Left lung (tissue), 10 donors: ENCODE results near the gene PFDN5. TPM values are rescaled to one million over a fixed set of nuclear protein-coding genes. Genes with fewer than 3 reads are reported as not detected.
A peak's percentile ranks its signal among the peaks of the same experiment; 100 is the strongest.
"Not testable (repeated sequence)": the region's sequence is repeated elsewhere in the genome, so short reads cannot be mapped to it uniquely, and the experiment has no call there.

Source experiments
- ATAC-seq: fragments of 200-7000 bp; cut with Tn5 transposase; one replicate; pipeline ENCODE4 v1.9.1; 2020; ENCODE audit warnings: moderate library complexity
- DNase-seq, 4 donors: peaks; one replicate each; pipeline ENCODE4 v3.0.0-alpha.2; 2013 to 2020
- H3K27ac ChIP-seq, 2 donors: fragments of 200-600 bp; sonication (generic) in 1 of 2; one replicate each; pipeline versions ENCODE4 v1.5.0 to v1.8.0; 2020 to 2021
- H3K27me3 ChIP-seq, 2 donors: fragments of 200-600 bp; sonication (generic) in 1 of 2; one replicate each; pipeline versions ENCODE4 v1.5.0 to v1.8.0; 2020 to 2021
- H3K36me3 ChIP-seq, 2 donors: fragments of 200-600 bp; sonication (generic) in 1 of 2; one replicate each; pipeline versions ENCODE4 v1.5.0 to v1.8.0; 2020 to 2021
- H3K4me1 ChIP-seq, 2 donors: fragments of 200-600 bp; one replicate each; pipeline ENCODE4 v1.8.0; 2021
- H3K4me3 ChIP-seq, 2 donors: fragments of 200-600 bp; sonication (generic) in 1 of 2; one replicate each; pipeline versions ENCODE4 v1.5.0 to v1.8.0; 2020 to 2021; ENCODE audit warnings: mild to moderate bottlenecking in 1 of 2
- H3K9me3 ChIP-seq, 2 donors: fragments of 200-600 bp; sonication (generic) in 1 of 2; one replicate each; pipeline versions ENCODE4 v1.5.0 to v1.8.0; 2020 to 2021
- CTCF ChIP-seq, 2 donors: fragments of 200-600 bp; sonication (generic) in 1 of 2; IDR thresholded peaks; one replicate each; pipeline versions ENCODE4 v1.5.0 to v1.8.0; 2021; ENCODE audit warnings: antibody characterized with exemption in 2 of 2
- intact Hi-C, 2 donors: fragments of 100-400 bp; cut with DNase I; formaldehyde crosslinking; loops; one replicate each; pipeline versions ENCODE4 v1.11.2 to v1.14.2; 2022
- polyA plus RNA-seq, 6 donors: library from polyadenylated mRNA; unstranded; fragments of 120-200 nt; gene quantifications; one replicate each; pipeline ENCODE4 v1.2.1, GENCODE V29; 2013; ENCODE audit not compliant: insufficient read length in 6 of 6
- total RNA-seq, 2 donors: library from RNA; stranded (reverse); fragmentation: NEBNext Ultra II Directional; extraction: Animal tissue kit (Norgen Biotek cat#: 25700); gene quantifications; one replicate each; pipeline ENCODE4 v1.2.1, GENCODE V29; 2021
- donor health status: DM: no; HTN: yes; CAD: no.
- donor health status: DM: no; HTN: no; CAD: no.

PFDN5 gene
- total and polyA plus RNA-seq, 8 donors, result 321 to 800 (median 724) TPM

- intact Hi-C loops, result loop anchor here in 1 of 2 donors (10.0 kb wide), 1 partner anchor 177 kb away; the partner anchor contains the start of genes NPFF and TARBP2
- no peak overlapping the region for H3K27ac ChIP-seq
- H3K27me3 ChIP-seq, result peaks cover 0 to 67% of the 10 kb centered on the region in 2 donors
- no peaks in the 10 kb centered on the region for H3K36me3 ChIP-seq
- DNase-seq (no peak), ATAC-seq (no peak)
- TF ChIP-seq CTCF (IDR thresholded peaks at IDR 0.05), result no peak
- H3K4me3 ChIP-seq, result no peak overlapping the region
- no peaks in the 10 kb centered on the region for H3K9me3 ChIP-seq
- H3K4me1 ChIP-seq, result peaks cover 6 to 26% of the 10 kb centered on the region in 2 donors
Measured at GRCh38 chr12:53328043-53328435, 32.7 kb downstream of the PFDN5 start.

DNA sequence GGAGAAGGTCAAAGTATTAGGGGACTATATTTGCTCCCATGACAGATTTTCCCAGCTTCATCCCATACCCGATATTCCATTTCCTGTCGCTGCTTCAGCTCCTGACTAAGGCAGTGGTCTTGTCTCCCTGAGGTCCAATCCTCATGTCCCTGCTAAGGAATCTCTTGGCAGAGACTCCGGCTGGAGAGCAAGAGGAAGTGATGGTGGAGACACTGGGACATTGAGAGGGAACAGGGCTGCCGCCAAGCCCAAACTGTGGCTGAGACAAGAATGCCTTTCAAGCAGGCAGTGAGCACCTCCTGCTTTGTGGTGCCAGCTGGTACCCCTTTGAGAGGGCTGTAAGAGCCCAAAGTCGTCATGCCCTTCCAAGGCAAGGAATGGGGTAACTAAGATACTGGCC, 35.3 kb downstream of the PFDN5 start:
- no peak overlapping the region for H3K27ac ChIP-seq
- intact Hi-C loops, result no loop called here
- H3K4me1 ChIP-seq, result peaks cover 0 to 7% of the 10 kb centered on the region in 2 donors
- ATAC-seq (no peak), DNase-seq (no peak)
- H3K9me3 ChIP-seq, result no peaks in the 10 kb centered on the region
- peaks cover 0 to 85% of the 10 kb centered on the region in 2 donors for H3K27me3 ChIP-seq
- H3K4me3 ChIP-seq, result no peak overlapping the region
- no peaks in the 10 kb centered on the region for H3K36me3 ChIP-seq
- TF ChIP-seq CTCF (IDR thresholded peaks at IDR 0.05), result no peak

DNA sequence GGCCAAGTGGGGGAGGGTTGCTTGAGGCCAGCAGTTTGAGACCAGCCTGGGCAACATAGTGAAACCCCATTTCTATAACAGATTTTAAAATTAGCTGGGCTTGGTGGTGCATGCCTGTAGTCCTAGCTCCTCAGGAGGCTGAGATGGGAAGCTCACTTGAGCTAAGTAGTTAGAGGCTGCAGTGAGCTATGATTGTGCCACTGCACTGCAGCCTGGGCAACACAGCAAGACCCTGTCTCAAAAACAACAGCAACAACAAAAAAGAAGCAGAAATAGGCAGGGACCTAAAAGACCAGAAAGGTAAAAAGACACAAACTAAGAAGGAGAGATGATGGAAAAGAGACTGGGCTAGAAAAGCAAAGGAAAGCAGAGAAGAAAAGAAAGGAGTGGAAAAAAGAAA, 37.0 kb downstream of the PFDN5 start:
- H3K4me1 ChIP-seq, H3K27ac ChIP-seq, ATAC-seq, H3K4me3 ChIP-seq, H3K9me3 ChIP-seq, H3K36me3 ChIP-seq, DNase-seq, intact Hi-C loops: not testable (repeated sequence)
- peaks cover 0 to 85% of the 10 kb centered on the region in 2 donors for H3K27me3 ChIP-seq

- H3K27me3 ChIP-seq, result peaks cover 0 to 88% of the 10 kb centered on the region in 2 donors
- no peak for ATAC-seq
Measured at GRCh38 chr12:53332744-53333143, 37.4 kb downstream of the PFDN5 start.

GRCh38 chr12:53333289-53333688, 37.9 kb downstream of the PFDN5 start:
- Histone ChIP-seq H3K27ac (no peak overlapping the region), H3K36me3 (no peaks in the 10 kb centered on the region), H3K4me1 (no peaks in the 10 kb centered on the region), H3K27me3 (peaks cover 0 to 88% of the 10 kb centered on the region in 2 donors), H3K4me3 (no peak overlapping the region), H3K9me3 (no peaks in the 10 kb centered on the region)
- ATAC-seq, result no peak
- DNase-seq, result peak in 1 of 4 donors; percentile 26
- intact Hi-C loops, result no loop called here
- no peak for TF ChIP-seq CTCF (IDR thresholded peaks at IDR 0.05)

More at GRCh38 chr12:53332744-53333143, 37.4 kb downstream of the PFDN5 start:
- no peaks in the 10 kb centered on the region for H3K36me3 ChIP-seq
- peak in 1 of 4 donors; percentile 41 for DNase-seq
- no peak overlapping the region for H3K4me3 ChIP-seq
- H3K4me1 ChIP-seq, result no peaks in the 10 kb centered on the region
- no peak overlapping the region for H3K27ac ChIP-seq
- no peaks in the 10 kb centered on the region for H3K9me3 ChIP-seq
- no peak for TF ChIP-seq CTCF (IDR thresholded peaks at IDR 0.05)
- intact Hi-C loops, result no loop called here

DNA sequence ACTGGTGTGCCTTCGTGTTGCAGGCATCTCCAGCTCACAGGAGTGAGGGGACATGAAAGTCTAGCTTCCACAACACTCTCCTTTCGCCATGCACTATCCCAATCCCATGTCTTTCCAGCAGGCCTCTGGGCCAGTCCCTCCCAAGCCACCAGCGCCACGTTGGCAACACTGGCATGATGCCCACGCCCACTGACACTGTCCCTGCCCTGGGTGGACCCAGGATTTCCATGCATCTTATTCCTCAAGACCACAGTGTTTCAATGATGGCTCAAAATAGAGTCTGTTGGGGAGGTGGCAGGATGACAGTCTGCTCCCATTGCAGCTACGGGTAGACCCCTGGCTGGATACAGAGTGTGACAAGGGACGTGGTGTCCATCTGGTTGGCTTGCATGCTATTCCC, 38.5 kb downstream of the PFDN5 start:
- intact Hi-C loops, result no loop called here
- Histone ChIP-seq H3K9me3 (no peaks in the 10 kb centered on the region), H3K36me3 (no peaks in the 10 kb centered on the region), H3K27ac (no peak overlapping the region), H3K4me1 (no peaks in the 10 kb centered on the region), H3K4me3 (no peak overlapping the region), H3K27me3 (peaks cover 0 to 88% of the 10 kb centered on the region in 2 donors)
- no peak for ATAC-seq
- DNase-seq, result no peak
- no peak for TF ChIP-seq CTCF (IDR thresholded peaks at IDR 0.05)
